Measurements from ENCODE around the gene PRKRIP1. TPM values are rescaled to one million over a fixed set of nuclear protein-coding genes. Genes with fewer than 3 reads are reported as not detected.
"Not testable (repeated sequence)": the region's sequence is repeated elsewhere in the genome, so short reads cannot be mapped to it uniquely, and the experiment has no call there.

PRKRIP1 gene
- polyA plus RNA-seq, 3 donors, result 39.2 to 48.6 (median 47.1) TPM

GRCh38 chr7:102474116-102474515 lies 78.0 kb downstream of the PRKRIP1 start:
- DNase-seq, result not testable (repeated sequence)

- DNase-seq, result not testable (repeated sequence)
Measured at GRCh38 chr7:102474736-102475435, 78.7 kb downstream of the PRKRIP1 start.

Other genes with a start within 250 kb of the PRKRIP1 start
- gene SH2B2, start 109.5 kb upstream of the PRKRIP1 start, polyA plus RNA-seq (ENCODE audit: insufficient read length in 3 of 3), result 1 to 10 TPM; 3.7 to 4.1 (median 4.0) TPM
- 10 to 100 TPM in 1 of 3 donors, 1 to 10 TPM in 2; 1.7 to 13.9 (median 2.4) TPM for gene SPDYE6, start 39.9 kb upstream of the PRKRIP1 start, polyA plus RNA-seq (ENCODE audit: insufficient read length in 3 of 3)
- 10 to 100 TPM; 22.6 to 28.1 (median 26.2) TPM for gene ORAI2, start 37.2 kb downstream of the PRKRIP1 start, polyA plus RNA-seq (ENCODE audit: insufficient read length in 3 of 3)
- gene ALKBH4, start 68.5 kb downstream of the PRKRIP1 start, polyA plus RNA-seq (ENCODE audit: insufficient read length in 3 of 3), result 10 to 100 TPM; 13.4 to 16.3 (median 14.0) TPM
- gene LRWD1, start 68.6 kb downstream of the PRKRIP1 start, polyA plus RNA-seq (ENCODE audit: insufficient read length in 3 of 3), result 10 to 100 TPM; 20.2 to 23.0 (median 22.9) TPM
- gene POLR2J, start 82.6 kb downstream of the PRKRIP1 start, polyA plus RNA-seq (ENCODE audit: insufficient read length in 3 of 3), result 10 to 100 TPM; 29.9 to 39.7 (median 38.6) TPM
- gene RASA4B, start 121.4 kb downstream of the PRKRIP1 start, polyA plus RNA-seq (ENCODE audit: insufficient read length in 3 of 3), result 10 to 100 TPM; 16.9 to 26.1 (median 23.2) TPM
- 10 to 100 TPM in 2 of 3 donors, 1 to 10 TPM in 1; 9.3 to 34.1 (median 18.5) TPM for gene UPK3BL2, start 147.3 kb downstream of the PRKRIP1 start, polyA plus RNA-seq (ENCODE audit: insufficient read length in 3 of 3)
- gene SPDYE2, start 154.9 kb downstream of the PRKRIP1 start, polyA plus RNA-seq (ENCODE audit: insufficient read length in 3 of 3), result 10 to 100 TPM in 2 of 3 donors, 1 to 10 TPM in 1; 2.6 to 16.6 (median 14.1) TPM
- gene POLR2J3, start 176.2 kb downstream of the PRKRIP1 start, polyA plus RNA-seq (ENCODE audit: insufficient read length in 3 of 3), result 10 to 100 TPM; 77.7 to 90.7 (median 78.2) TPM
- gene RASA4, start 220.4 kb downstream of the PRKRIP1 start, polyA plus RNA-seq (ENCODE audit: insufficient read length in 3 of 3), result 10 to 100 TPM; 51.3 to 86.8 (median 62.3) TPM
- gene UPK3BL1, start 246.4 kb downstream of the PRKRIP1 start, polyA plus RNA-seq (ENCODE audit: insufficient read length in 3 of 3), result 10 to 100 TPM; 17.7 to 50.9 (median 18.6) TPM